Tibial artery (tissue), 4 donors: ENCODE measurements around the gene DBN1.

Experiments
- DNase-seq, 2 donors: peaks; one replicate each; pipeline ENCODE4 v3.0.0-alpha.2; 2019
- H3K27ac ChIP-seq, 2 donors: fragments of 200-600 bp; sonication (generic) in 1 of 2; 1 replicate in 1 of 2; 2 replicates in 1 of 2; pipeline ENCODE4 v1.5.1; 2018 to 2019; ENCODE audit warnings: mild to moderate bottlenecking in 1 of 2
- H3K27me3 ChIP-seq, 2 donors: fragments of 200-600 bp; sonication (generic) in 1 of 2; one replicate each; pipeline versions ENCODE4 v1.5.1 to v1.6.0; 2016 to 2019
- H3K36me3 ChIP-seq, 3 donors: fragments of 200-600 bp; sonication (generic) in 2 of 3; one replicate each; pipeline ENCODE4 v1.5.1; 2016 to 2019; ENCODE audit warnings: mild to moderate bottlenecking in 2 of 3
- H3K4me1 ChIP-seq, 4 donors: fragments of 200-600 bp; sonication (generic) in 2 of 4; 1 replicate in 3 of 4; 2 replicates in 1 of 4; pipeline ENCODE4 v1.5.1; 2016 to 2019
- H3K4me3 ChIP-seq, 2 donors: fragments of 200-600 bp; sonication (generic) in 1 of 2; 1 replicate in 1 of 2; 2 replicates in 1 of 2; pipeline ENCODE4 v1.5.1; 2018 to 2019; ENCODE audit warnings: mild to moderate bottlenecking in 2 of 2
- H3K9me3 ChIP-seq, 3 donors: fragments of 200-600 bp; sonication (generic) in 1 of 3; one replicate each; pipeline ENCODE4 v1.5.1; 2016 to 2019
- CTCF ChIP-seq, 2 experiments: fragments of 200-600 bp in 1 of 2; fragments of 450-650 bp in 1 of 2; IDR thresholded peaks; one replicate each; pipeline ENCODE4 v1.5.1; 2017 to 2019; ENCODE audit warnings: antibody characterized with exemption in 2 of 2, mild to moderate bottlenecking in 1 of 2, moderate library complexity in 1 of 2
- intact Hi-C: fragments of 100-400 bp; cut with DNase I; formaldehyde crosslinking; loops from one replicate; pipeline ENCODE4 v1.15.0; 2023; ENCODE audit warnings: low total_unique reads

DBN1 gene

DNA sequence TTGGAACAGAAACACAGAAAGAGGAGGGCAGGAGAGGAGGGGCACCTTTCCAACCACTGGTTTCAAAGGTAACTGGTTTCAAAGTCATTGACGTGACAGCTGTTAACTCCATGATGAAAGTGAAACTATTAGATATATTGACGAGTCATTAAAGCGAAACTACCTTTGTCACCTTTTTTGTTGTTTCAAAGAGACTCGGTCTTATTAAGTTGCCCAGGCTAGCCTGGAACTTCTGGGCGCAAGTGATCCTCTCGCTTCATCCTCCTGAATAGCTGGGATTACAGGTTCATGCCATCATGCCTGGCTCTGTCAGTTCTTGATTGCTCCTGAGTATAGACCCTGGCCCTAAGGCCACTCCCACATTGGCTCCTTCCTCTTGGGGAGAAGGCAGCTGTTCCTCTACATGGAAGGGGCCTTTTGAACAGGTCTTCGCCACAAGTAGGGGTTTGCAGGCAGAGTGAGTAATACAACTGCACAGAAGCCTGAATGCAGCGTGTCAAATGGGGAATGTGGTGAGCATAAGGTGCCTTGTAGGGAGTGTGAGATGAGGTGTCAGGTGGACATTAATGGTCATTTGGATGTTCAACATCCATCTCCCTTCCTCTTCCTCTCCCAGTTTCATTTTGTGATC, 60.7 kb downstream of the DBN1 start:
- Histone ChIP-seq H3K36me3 (no peaks in the 10 kb centered on the region), H3K4me3 (no peak overlapping the region), H3K4me1 (no peaks in the 10 kb centered on the region), H3K27me3 (peaks cover 0 to 3% of the 10 kb centered on the region in 2 donors), H3K27ac (no peak overlapping the region), H3K9me3 (no peaks in the 10 kb centered on the region)
- TF ChIP-seq CTCF (IDR thresholded peaks at IDR 0.05), result no peak
- DNase-seq, result no peak
- intact Hi-C loops, result no loop called here

- Histone ChIP-seq H3K27me3 (peaks cover 0 to 6% of the 10 kb centered on the region in 2 donors), H3K36me3 (no peaks in the 10 kb centered on the region), H3K9me3 (no peaks in the 10 kb centered on the region), H3K27ac (no peak overlapping the region), H3K4me3 (no peak overlapping the region), H3K4me1 (no peaks in the 10 kb centered on the region)
- intact Hi-C loops, result no loop called here
- no peak for TF ChIP-seq CTCF (IDR thresholded peaks at IDR 0.05)
- DNase-seq, result no peak
Measured at GRCh38 chr5:177410575-177410974, 62.9 kb downstream of the DBN1 start.

- peaks cover 0 to 8% (median 5%) of the 10 kb centered on the region in 4 donors for H3K4me1 ChIP-seq
- peaks cover 0 to 14% of the 10 kb centered on the region in 2 donors for H3K27me3 ChIP-seq
- H3K36me3 ChIP-seq, result no peaks in the 10 kb centered on the region
- intact Hi-C loops, result no loop called here
- H3K27ac ChIP-seq, result no peak within 1 kb of the TSS
- no peak within 1 kb of the TSS for H3K4me3 ChIP-seq
- no peak for TF ChIP-seq CTCF (IDR thresholded peaks at IDR 0.05)
- H3K9me3 ChIP-seq, result no peaks in the 10 kb centered on the region
- no peak for DNase-seq
Measured at GRCh38 chr5:177409043-177409801, 64.2 kb downstream of the DBN1 start, which contains the start of gene F12. Gene F12, minus strand, starts transcription at chr5:177409564. Its CDS starts 37 bp downstream, at chr5:177409527.
